ENCODE data around the gene LRMDA. TPM values are rescaled to one million over a fixed set of nuclear protein-coding genes. Genes with fewer than 3 reads are reported as not detected.

LRMDA gene
- total and polyA plus RNA-seq, 2 of the 13 experiments (the other 11 are each of a cell fraction or from before 2014, with no cell fraction given), result 13.4 to 22.0 TPM

- Histone ChIP-seq H3K9ac (ENCODE audit: insufficient read depth, low read depth, low read length) (no peak overlapping the region), H3K79me2 (ENCODE audit: insufficient read depth, low read length) (no peaks in the 10 kb centered on the region), H3K36me3 (replicated peaks in 1 of 2; ENCODE audit: control insufficient read depth in 1 of 2, insufficient read depth in 2 of 2, low read length in 2 of 2) (no peaks in the 10 kb centered on the region), H3K4me1 (ENCODE audit: insufficient read depth, low read length) (peaks cover 2% of the 10 kb centered on the region), H3K9me3 (ENCODE audit: low read length) (no peaks in the 10 kb centered on the region), H2AFZ (ENCODE audit: low read length) (no peak overlapping the region), H3K27ac (ENCODE audit: extremely low read length, insufficient read depth, low read length) (no peak overlapping the region), H3K4me3 (replicated peaks in 1 of 3; ENCODE audit: insufficient read depth in 1 of 3, low read depth in 2 of 3, low read length in 3 of 3) (no peak overlapping the region), H3K4me2 (ENCODE audit: low read depth, low read length) (no peak overlapping the region), H3K27me3 (ENCODE audit: control insufficient read depth in 1 of 2, insufficient read depth in 2 of 2, low read length in 2 of 2) (no peaks in the 10 kb centered on the region), H4K20me1 (ENCODE audit: insufficient read depth, low read length) (no peaks in the 10 kb centered on the region)
- intact Hi-C loops (cut with micrococcal nuclease; ENCODE audit: unreplicated experiment) (no loop called here), in situ Hi-C loops (cut with HindIII; ENCODE audit: extremely low pct_ligation_motif_present, low pct_unique_long_range_greater_than_20kb) (loop anchor here (10.0 to 25.0 kb wide), 2 partner anchors 924 to 1022 kb away; no protein-coding TSS in a partner anchor)
- 86% methylated on average over 7 of the region's 7 CpGs for WGBS (ENCODE audit: low lambda C conversion rate)
- FAIRE-seq, result no peak
- no TSS peak for BruUV-seq (replicated peaks)
- DNase-seq (ENCODE audit: low spot score), result no peak
- POLR2A ChIA-PET, result no interaction called here
- CTCF ChIA-PET (ENCODE audit: low intra/inter-chr PET ratio, low total read pairs), result no interaction called here
- no peak for ATAC-seq
- no peak for TF ChIP-seq ATF6 (CRISPR knock-in tag; conservative IDR thresholded peaks at IDR 0.05)
- no peak for TF ChIP-seq ZNF430 (CRISPR knock-in tag; IDR thresholded peaks at IDR 0.05)
- no peak for TF ChIP-seq NR2C2 (CRISPR knock-in tag; IDR thresholded peaks at IDR 0.05; ENCODE audit: borderline replicate concordance)
- no peak for TF ChIP-seq ZBTB26 (CRISPR knock-in tag; IDR thresholded peaks at IDR 0.05; ENCODE audit: borderline replicate concordance)
- TF ChIP-seq HIVEP1 (CRISPR knock-in tag; IDR thresholded peaks at IDR 0.05), result no peak
- no peak for TF ChIP-seq PBX3 (CRISPR knock-in tag; IDR thresholded peaks at IDR 0.05; ENCODE audit: borderline replicate concordance)
- no peak for TF ChIP-seq EED (CRISPR knock-in tag; IDR thresholded peaks at IDR 0.05)
- TF ChIP-seq REPIN1 (CRISPR knock-in tag; IDR thresholded peaks at IDR 0.05; ENCODE audit: borderline replicate concordance, low read depth), result no peak
- no peak for TF ChIP-seq CBX5 (CRISPR knock-in tag; IDR thresholded peaks at IDR 0.05; ENCODE audit: borderline replicate concordance)
- TF ChIP-seq ARID5B (CRISPR knock-in tag; IDR thresholded peaks at IDR 0.05), result no peak
- TF ChIP-seq HNF1A (IDR thresholded peaks at IDR 0.05; ENCODE audit: low read depth), result no peak
- TF ChIP-seq HNF1A (CRISPR knock-in tag; IDR thresholded peaks at IDR 0.05; ENCODE audit: borderline replicate concordance), result no peak
Measured at GRCh38 chr10:76309070-76309469, 877.6 kb downstream of the LRMDA start.

Measured in HepG2 (cell line).